CD4-positive, CD25-positive, alpha-beta regulatory T cell (primary cell): ENCODE data around the gene SMLR1. TPM values are rescaled to one million over a fixed set of nuclear protein-coding genes. Genes with fewer than 3 reads are reported as not detected.

Experiments
- ATAC-seq, 2 donors: fragments of 150-1000 bp; cut with Tn5 transposase; one replicate each; pipeline ENCODE4 v1.10.0; 2021; ENCODE audit warnings: low read depth in 2 of 2, moderate number of reproducible peaks in 2 of 2, moderate library complexity in 1 of 2
- DNase-seq, 3 donors: peaks; one replicate each; pipeline versions ENCODE4 v3.0.0 to v3.0.0-alpha.2; 2012 to 2022; ENCODE audit warnings: mixed read lengths in 1 of 3
- H3K27ac ChIP-seq: one replicate; pipeline ENCODE4 v1.7.0; 2013; ENCODE audit warnings: mild to moderate bottlenecking, low read length; ENCODE audit not compliant: insufficient read depth, poor library complexity, severe bottlenecking
- H3K27me3 ChIP-seq: one replicate; pipeline ENCODE4 v1.7.0; 2013; ENCODE audit warnings: low read length; ENCODE audit not compliant: control insufficient read depth, insufficient read depth
- H3K36me3 ChIP-seq: one replicate; pipeline ENCODE4 v1.7.0; 2013; ENCODE audit warnings: mild to moderate bottlenecking, low read length, moderate library complexity; ENCODE audit not compliant: control insufficient read depth, insufficient read depth
- H3K4me1 ChIP-seq: 2 replicates; pipeline ENCODE4 v1.7.0; 2013; ENCODE audit warnings: mild to moderate bottlenecking, low read length; ENCODE audit not compliant: insufficient read depth, control insufficient read depth, poor library complexity, severe bottlenecking
- H3K4me3 ChIP-seq: one replicate; pipeline ENCODE4 v1.7.0; 2013; ENCODE audit warnings: low read depth, mild to moderate bottlenecking, low read length, moderate library complexity
- H3K9me3 ChIP-seq, 2 experiments: 1 replicate in 1 of 2; 2 replicates in 1 of 2; pipeline ENCODE4 v1.7.0; 2013; ENCODE audit warnings: low read length in 2 of 2, mild to moderate bottlenecking in 1 of 2, moderate library complexity in 1 of 2; ENCODE audit not compliant: control insufficient read depth in 2 of 2
- H3K27ac Mint-ChIP-seq, 3 donors: one replicate each; pipeline ENCODE4 v1.8.0; 2020 to 2022; ENCODE audit warnings: mild to moderate bottlenecking in 3 of 3, mixed read lengths in 3 of 3, moderate library complexity in 2 of 3
- H3K27me3 Mint-ChIP-seq: one replicate; pipeline ENCODE4 v1.8.0; 2022; ENCODE audit warnings: mild to moderate bottlenecking, mixed read lengths
- H3K36me3 Mint-ChIP-seq: one replicate; pipeline ENCODE4 v1.8.0; 2020; ENCODE audit warnings: mixed read lengths
- H3K4me1 Mint-ChIP-seq, 4 donors: one replicate each; pipeline ENCODE4 v1.8.0; 2020 to 2022; ENCODE audit warnings: mixed read lengths in 4 of 4, mild to moderate bottlenecking in 1 of 4
- H3K4me3 Mint-ChIP-seq, 4 donors: one replicate each; pipeline ENCODE4 v1.8.0; 2020 to 2022; ENCODE audit warnings: mild to moderate bottlenecking in 4 of 4, mixed read lengths in 4 of 4, moderate library complexity in 3 of 4
- H3K9me3 Mint-ChIP-seq, 7 donors: one replicate each; pipeline ENCODE4 v1.8.0; 2020 to 2022; ENCODE audit warnings: mixed read lengths in 7 of 7, mild to moderate bottlenecking in 3 of 7, moderate library complexity in 2 of 7
- polyA plus RNA-seq, 4 donors: library from polyadenylated mRNA; unstranded; fragments of 300-500 nt; fragmentation: Illumina TruSeq; gene quantifications; one replicate each; pipeline ENCODE4 v1.2.3, GENCODE V29; 2021
- total RNA-seq: library from RNA; stranded (reverse); gene quantifications from one replicate; pipeline ENCODE4 v1.2.3, GENCODE V29; 2022

Gene SMLR1
- total and polyA plus RNA-seq, 5 donors from 2014 or later: not detected

- DNase-seq: no peak
- no peaks in the 10 kb centered on the region for H3K27me3 Mint-ChIP-seq
- H3K9me3 Mint-ChIP-seq: no peaks in the 10 kb centered on the region
- no peak for ATAC-seq
- Histone ChIP-seq H3K4me1 (no peaks in the 10 kb centered on the region), H3K27ac (no peak overlapping the region), H3K27me3 (no peaks in the 10 kb centered on the region), H3K9me3 (no peaks in the 10 kb centered on the region), H3K36me3 (no peaks in the 10 kb centered on the region), H3K4me3 (no peak overlapping the region)
- H3K4me3 Mint-ChIP-seq: no peak overlapping the region
- peak overlapping the region in 1 of 3 donors; percentile 5 for H3K27ac Mint-ChIP-seq
- H3K4me1 Mint-ChIP-seq: no peaks in the 10 kb centered on the region
- H3K36me3 Mint-ChIP-seq: peaks cover 4% of the 10 kb centered on the region
Observed at GRCh38 chr6:130859161-130859867, 32.1 kb downstream of the SMLR1 start.

DNA sequence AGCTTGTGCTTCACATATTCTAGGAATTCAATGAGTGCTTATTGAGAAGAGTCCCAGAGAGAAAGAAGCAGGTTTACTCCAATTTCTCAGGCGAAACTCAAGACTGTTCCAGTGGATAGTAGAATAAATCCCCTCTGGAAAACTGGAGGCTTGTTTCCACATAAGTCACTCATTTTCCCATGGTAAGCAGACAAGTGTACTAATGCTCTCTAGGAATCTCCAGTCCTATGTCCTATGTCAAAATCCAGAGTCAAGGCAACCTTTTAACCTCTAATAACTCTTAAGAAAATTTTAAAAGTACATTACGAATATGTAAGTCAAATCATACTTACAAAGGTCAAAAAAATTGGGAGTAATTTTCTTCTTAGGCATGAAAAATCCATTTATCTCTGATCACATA is 35.2 kb downstream of the SMLR1 start:
- H3K27ac Mint-ChIP-seq: no peak overlapping the region
- no peaks in the 10 kb centered on the region for H3K4me1 ChIP-seq
- no peaks in the 10 kb centered on the region for H3K36me3 ChIP-seq
- H3K36me3 Mint-ChIP-seq: peaks cover 5% of the 10 kb centered on the region
- DNase-seq (no peak), ATAC-seq (no peak)
- H3K27me3 Mint-ChIP-seq: no peaks in the 10 kb centered on the region
- H3K4me3 Mint-ChIP-seq: no peak overlapping the region
- H3K27ac ChIP-seq: no peak overlapping the region
- no peak overlapping the region for H3K4me3 ChIP-seq
- no peaks in the 10 kb centered on the region for H3K27me3 ChIP-seq
- H3K4me1 Mint-ChIP-seq: no peaks in the 10 kb centered on the region
- H3K9me3 ChIP-seq: no peaks in the 10 kb centered on the region
- H3K9me3 Mint-ChIP-seq: no peaks in the 10 kb centered on the region

DNA sequence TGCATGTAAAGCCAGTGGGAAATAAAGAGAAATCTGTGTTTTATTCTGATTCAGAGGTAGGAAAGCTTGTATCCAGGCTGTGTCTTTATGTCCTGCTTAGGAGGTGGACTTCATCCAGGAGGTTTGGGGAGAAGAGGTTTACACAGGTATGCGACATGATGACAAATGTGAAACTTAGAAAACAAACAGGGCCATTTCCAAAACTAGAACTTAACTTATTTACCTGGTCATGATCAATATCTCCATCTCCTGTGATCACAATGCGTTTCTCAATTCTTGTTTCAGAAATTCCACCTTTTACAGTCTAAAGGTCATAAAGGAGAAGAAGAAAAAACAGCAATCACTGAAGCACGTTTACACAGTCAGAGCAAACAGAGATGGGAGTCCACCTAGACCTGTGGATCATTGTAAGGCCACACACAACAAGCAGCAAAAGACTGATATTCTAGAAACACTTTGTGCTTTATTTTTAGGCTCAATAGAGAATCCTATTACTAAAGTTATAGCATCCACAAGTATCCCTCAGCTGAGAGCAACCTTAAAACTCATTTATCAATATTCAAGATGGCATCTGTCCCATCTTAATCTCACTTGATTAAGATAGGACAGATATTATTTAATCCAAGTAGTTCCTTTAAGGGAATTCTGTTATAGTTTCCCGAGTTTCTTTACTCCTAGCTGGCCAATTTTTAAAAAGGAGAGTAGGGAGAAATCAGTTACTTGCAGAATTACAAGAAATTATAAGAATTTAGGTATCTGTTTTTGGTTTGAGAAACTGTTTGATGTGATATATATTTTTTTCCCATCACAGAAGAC is 36.4 kb downstream of the SMLR1 start:
- Mint-ChIP-seq H3K27me3 (no peaks in the 10 kb centered on the region), H3K36me3 (peaks cover 5% of the 10 kb centered on the region), H3K4me3 (no peak overlapping the region), H3K9me3 (no peaks in the 10 kb centered on the region), H3K4me1 (no peaks in the 10 kb centered on the region), H3K27ac (no peak overlapping the region)
- no peak for DNase-seq
- Histone ChIP-seq H3K4me3 (no peak overlapping the region), H3K4me1 (no peaks in the 10 kb centered on the region), H3K9me3 (no peaks in the 10 kb centered on the region), H3K27ac (no peak overlapping the region), H3K27me3 (no peaks in the 10 kb centered on the region), H3K36me3 (no peaks in the 10 kb centered on the region)
- ATAC-seq: no peak

GRCh38 chr6:130864344-130864743 is 37.1 kb downstream of the SMLR1 start:
- Histone ChIP-seq H3K4me3 (no peak overlapping the region), H3K27me3 (no peaks in the 10 kb centered on the region), H3K27ac (no peak overlapping the region), H3K9me3 (no peaks in the 10 kb centered on the region), H3K4me1 (no peaks in the 10 kb centered on the region), H3K36me3 (no peaks in the 10 kb centered on the region)
- no peaks in the 10 kb centered on the region for H3K27me3 Mint-ChIP-seq
- peaks cover 5% of the 10 kb centered on the region for H3K36me3 Mint-ChIP-seq
- DNase-seq: no peak
- ATAC-seq: no peak
- H3K27ac Mint-ChIP-seq: no peak overlapping the region
- H3K9me3 Mint-ChIP-seq: no peaks in the 10 kb centered on the region
- no peaks in the 10 kb centered on the region for H3K4me1 Mint-ChIP-seq
- H3K4me3 Mint-ChIP-seq: no peak overlapping the region

DNA sequence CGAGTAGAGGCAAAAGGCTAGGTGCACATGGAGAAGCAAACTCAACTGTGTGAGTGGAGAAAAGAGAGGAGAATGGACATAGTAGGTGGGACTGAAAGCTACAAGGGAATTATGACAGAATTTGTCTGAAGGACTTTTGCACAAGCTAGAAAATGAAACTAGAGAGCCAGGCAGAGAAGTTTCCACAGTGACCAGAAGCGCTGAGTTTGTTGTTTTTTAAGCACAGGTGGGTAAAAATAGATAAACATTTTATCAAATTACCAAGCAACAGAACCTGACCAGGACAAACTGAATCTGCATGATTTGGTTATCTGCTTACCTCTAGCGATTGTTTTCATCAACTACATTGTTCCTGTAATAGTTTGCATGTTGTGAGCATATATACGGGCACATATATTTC is 38.6 kb downstream of the SMLR1 start:
- Histone ChIP-seq H3K4me3 (no peak overlapping the region), H3K36me3 (no peaks in the 10 kb centered on the region), H3K27ac (no peak overlapping the region), H3K4me1 (no peaks in the 10 kb centered on the region), H3K9me3 (no peaks in the 10 kb centered on the region), H3K27me3 (no peaks in the 10 kb centered on the region)
- H3K27me3 Mint-ChIP-seq: no peaks in the 10 kb centered on the region
- no peaks in the 10 kb centered on the region for H3K9me3 Mint-ChIP-seq
- DNase-seq (no peak), ATAC-seq (no peak)
- peaks cover 14% of the 10 kb centered on the region for H3K36me3 Mint-ChIP-seq
- H3K4me3 Mint-ChIP-seq: no peak overlapping the region
- H3K27ac Mint-ChIP-seq: no peak overlapping the region
- no peaks in the 10 kb centered on the region for H3K4me1 Mint-ChIP-seq

- no peak overlapping the region for H3K27ac Mint-ChIP-seq
Observed at GRCh38 chr6:130869681-130870080, 42.5 kb downstream of the SMLR1 start.

DNA sequence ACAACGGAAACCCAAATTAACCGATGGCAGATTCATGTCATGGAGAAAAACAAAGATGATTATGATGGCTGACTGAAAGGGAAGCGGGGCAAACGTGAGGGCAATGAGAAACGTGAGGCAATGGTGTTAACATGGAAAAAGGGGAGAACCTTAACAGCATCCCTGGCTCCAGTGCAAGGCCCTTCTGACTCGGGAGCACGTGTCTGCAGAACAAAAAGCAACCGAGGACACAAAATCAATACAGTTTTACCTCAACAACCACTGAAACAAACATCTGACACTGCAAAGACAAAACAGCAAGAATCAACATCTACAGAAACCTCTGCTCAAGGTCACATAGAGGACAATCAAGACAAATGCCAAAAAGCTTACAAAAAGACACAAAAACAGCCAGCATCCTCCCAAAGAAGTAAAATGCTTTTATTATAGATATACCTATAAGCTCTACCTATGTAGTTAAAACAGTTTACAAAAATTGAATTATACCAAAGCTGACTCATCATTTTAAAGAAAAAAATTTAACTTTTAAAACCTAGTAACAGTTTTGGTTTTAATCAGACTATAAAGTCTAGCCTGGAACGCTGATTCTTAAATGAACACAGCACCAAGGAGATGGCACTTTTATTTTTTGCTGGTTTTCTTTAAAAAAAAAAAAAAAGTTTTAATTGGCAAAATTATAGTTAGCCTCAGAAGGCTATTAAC is 43.1 kb downstream of the SMLR1 start:
- no peaks in the 10 kb centered on the region for H3K4me1 ChIP-seq
- no peak overlapping the region for H3K4me3 ChIP-seq
- Mint-ChIP-seq H3K9me3 (no peaks in the 10 kb centered on the region), H3K4me3 (no peak overlapping the region), H3K4me1 (peaks cover 0 to 6% (median 2%) of the 10 kb centered on the region in 4 donors), H3K27me3 (no peaks in the 10 kb centered on the region), H3K27ac (no peak overlapping the region), H3K36me3 (peaks cover 12% of the 10 kb centered on the region)
- DNase-seq (no peak), ATAC-seq (no peak)
- no peaks in the 10 kb centered on the region for H3K36me3 ChIP-seq
- H3K9me3 ChIP-seq: no peaks in the 10 kb centered on the region
- H3K27me3 ChIP-seq: no peaks in the 10 kb centered on the region
- no peak overlapping the region for H3K27ac ChIP-seq

More at GRCh38 chr6:130869681-130870080, 42.5 kb downstream of the SMLR1 start:
- H3K4me3 Mint-ChIP-seq: no peak overlapping the region
- no peak for DNase-seq
- H3K9me3 Mint-ChIP-seq: no peaks in the 10 kb centered on the region
- H3K4me1 ChIP-seq: no peaks in the 10 kb centered on the region
- peaks cover 9% of the 10 kb centered on the region for H3K36me3 Mint-ChIP-seq
- no peaks in the 10 kb centered on the region for H3K27me3 ChIP-seq
- no peak overlapping the region for H3K4me3 ChIP-seq
- no peak overlapping the region for H3K27ac ChIP-seq
- no peaks in the 10 kb centered on the region for H3K36me3 ChIP-seq
- H3K27me3 Mint-ChIP-seq: no peaks in the 10 kb centered on the region
- H3K4me1 Mint-ChIP-seq: peaks cover 0 to 6% (median 2%) of the 10 kb centered on the region in 4 donors
- ATAC-seq: no peak
- H3K9me3 ChIP-seq: no peaks in the 10 kb centered on the region
